GM19025 (cell line): ENCODE measurements around the gene LMBRD1.

ENCODE experiments used
- ATAC-seq: cut with Tn5 transposase; IDR thresholded peaks from one replicate; pipeline ENCODE4 v1.9.1; 2021; ENCODE audit warnings: mild to moderate bottlenecking, low read depth, moderate library complexity; ENCODE audit not compliant: unreplicated experiment

The LMBRD1 gene

GRCh38 chr6:69650703-69651102 is 146.1 kb downstream of the LMBRD1 start:
- no peak for ATAC-seq

GRCh38 chr6:69647726-69648125 is 149.1 kb downstream of the LMBRD1 start:
- ATAC-seq, result no peak

GRCh38 chr6:69643688-69644087 is 153.1 kb downstream of the LMBRD1 start:
- no peak for ATAC-seq

- ATAC-seq, result no peak
These were observed 163.9 kb downstream of the LMBRD1 start for GRCh38 chr6:69632932-69633331.

GRCh38 chr6:69631552-69632346 is 165.1 kb downstream of the LMBRD1 start:
- no peak for ATAC-seq

GRCh38 chr6:69630767-69631166 is 166.0 kb downstream of the LMBRD1 start:
- ATAC-seq, result no peak

GRCh38 chr6:69627625-69628024 is 169.2 kb downstream of the LMBRD1 start:
- ATAC-seq, result no peak

- ATAC-seq, result no peak
These were observed 171.9 kb downstream of the LMBRD1 start for GRCh38 chr6:69624944-69625343.
